GM19438 (cell line): Measurements from ENCODE around the gene SGCG.

ENCODE experiments used
- ATAC-seq: cut with Tn5 transposase; IDR thresholded peaks from one replicate; pipeline ENCODE4 v1.9.1; 2021; ENCODE audit warnings: low read depth; ENCODE audit not compliant: unreplicated experiment

Gene SGCG

GRCh38 chr13:23322353-23323336 lies 141.9 kb downstream of the SGCG start:
- ATAC-seq, result no peak

- no peak for ATAC-seq
Measured at GRCh38 chr13:23323946-23324709, 143.3 kb downstream of the SGCG start.

- ATAC-seq, result no peak
Measured at GRCh38 chr13:23325191-23325590, 144.4 kb downstream of the SGCG start.

GRCh38 chr13:23330356-23330755 lies 149.6 kb downstream of the SGCG start:
- ATAC-seq, result no peak

- ATAC-seq, result no peak
Measured at GRCh38 chr13:23339225-23339624, 158.4 kb downstream of the SGCG start.

GRCh38 chr13:23344931-23345595 lies 164.3 kb downstream of the SGCG start:
- no peak for ATAC-seq

GRCh38 chr13:23347601-23348000 lies 166.8 kb downstream of the SGCG start:
- ATAC-seq, result no peak

- no peak for ATAC-seq
Measured at GRCh38 chr13:23348262-23349127, 167.7 kb downstream of the SGCG start.

- ATAC-seq, result no peak
Measured at GRCh38 chr13:23349161-23349897, 168.6 kb downstream of the SGCG start.

- no peak for ATAC-seq
Measured at GRCh38 chr13:23350009-23350408, 169.2 kb downstream of the SGCG start.

- ATAC-seq, result no peak
Measured at GRCh38 chr13:23352161-23352560, 171.4 kb downstream of the SGCG start.

- no peak for ATAC-seq
Measured at GRCh38 chr13:23354520-23354919, 173.7 kb downstream of the SGCG start.

- ATAC-seq, result no peak
Measured at GRCh38 chr13:23356368-23356767, 175.6 kb downstream of the SGCG start.

GRCh38 chr13:23357349-23357748 lies 176.6 kb downstream of the SGCG start:
- no peak for ATAC-seq

GRCh38 chr13:23359882-23360281 lies 179.1 kb downstream of the SGCG start:
- ATAC-seq, result no peak

- ATAC-seq, result no peak
Measured at GRCh38 chr13:23365652-23366051, 184.9 kb downstream of the SGCG start.

- ATAC-seq, result no peak
Measured at GRCh38 chr13:23367907-23368306, 187.1 kb downstream of the SGCG start.

GRCh38 chr13:23372264-23372906 lies 191.6 kb downstream of the SGCG start:
- no peak for ATAC-seq
